ENCODE results near the gene SENP6.

Gene SENP6, protein sequence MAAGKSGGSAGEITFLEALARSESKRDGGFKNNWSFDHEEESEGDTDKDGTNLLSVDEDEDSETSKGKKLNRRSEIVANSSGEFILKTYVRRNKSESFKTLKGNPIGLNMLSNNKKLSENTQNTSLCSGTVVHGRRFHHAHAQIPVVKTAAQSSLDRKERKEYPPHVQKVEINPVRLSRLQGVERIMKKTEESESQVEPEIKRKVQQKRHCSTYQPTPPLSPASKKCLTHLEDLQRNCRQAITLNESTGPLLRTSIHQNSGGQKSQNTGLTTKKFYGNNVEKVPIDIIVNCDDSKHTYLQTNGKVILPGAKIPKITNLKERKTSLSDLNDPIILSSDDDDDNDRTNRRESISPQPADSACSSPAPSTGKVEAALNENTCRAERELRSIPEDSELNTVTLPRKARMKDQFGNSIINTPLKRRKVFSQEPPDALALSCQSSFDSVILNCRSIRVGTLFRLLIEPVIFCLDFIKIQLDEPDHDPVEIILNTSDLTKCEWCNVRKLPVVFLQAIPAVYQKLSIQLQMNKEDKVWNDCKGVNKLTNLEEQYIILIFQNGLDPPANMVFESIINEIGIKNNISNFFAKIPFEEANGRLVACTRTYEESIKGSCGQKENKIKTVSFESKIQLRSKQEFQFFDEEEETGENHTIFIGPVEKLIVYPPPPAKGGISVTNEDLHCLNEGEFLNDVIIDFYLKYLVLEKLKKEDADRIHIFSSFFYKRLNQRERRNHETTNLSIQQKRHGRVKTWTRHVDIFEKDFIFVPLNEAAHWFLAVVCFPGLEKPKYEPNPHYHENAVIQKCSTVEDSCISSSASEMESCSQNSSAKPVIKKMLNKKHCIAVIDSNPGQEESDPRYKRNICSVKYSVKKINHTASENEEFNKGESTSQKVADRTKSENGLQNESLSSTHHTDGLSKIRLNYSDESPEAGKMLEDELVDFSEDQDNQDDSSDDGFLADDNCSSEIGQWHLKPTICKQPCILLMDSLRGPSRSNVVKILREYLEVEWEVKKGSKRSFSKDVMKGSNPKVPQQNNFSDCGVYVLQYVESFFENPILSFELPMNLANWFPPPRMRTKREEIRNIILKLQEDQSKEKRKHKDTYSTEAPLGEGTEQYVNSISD

DNA sequence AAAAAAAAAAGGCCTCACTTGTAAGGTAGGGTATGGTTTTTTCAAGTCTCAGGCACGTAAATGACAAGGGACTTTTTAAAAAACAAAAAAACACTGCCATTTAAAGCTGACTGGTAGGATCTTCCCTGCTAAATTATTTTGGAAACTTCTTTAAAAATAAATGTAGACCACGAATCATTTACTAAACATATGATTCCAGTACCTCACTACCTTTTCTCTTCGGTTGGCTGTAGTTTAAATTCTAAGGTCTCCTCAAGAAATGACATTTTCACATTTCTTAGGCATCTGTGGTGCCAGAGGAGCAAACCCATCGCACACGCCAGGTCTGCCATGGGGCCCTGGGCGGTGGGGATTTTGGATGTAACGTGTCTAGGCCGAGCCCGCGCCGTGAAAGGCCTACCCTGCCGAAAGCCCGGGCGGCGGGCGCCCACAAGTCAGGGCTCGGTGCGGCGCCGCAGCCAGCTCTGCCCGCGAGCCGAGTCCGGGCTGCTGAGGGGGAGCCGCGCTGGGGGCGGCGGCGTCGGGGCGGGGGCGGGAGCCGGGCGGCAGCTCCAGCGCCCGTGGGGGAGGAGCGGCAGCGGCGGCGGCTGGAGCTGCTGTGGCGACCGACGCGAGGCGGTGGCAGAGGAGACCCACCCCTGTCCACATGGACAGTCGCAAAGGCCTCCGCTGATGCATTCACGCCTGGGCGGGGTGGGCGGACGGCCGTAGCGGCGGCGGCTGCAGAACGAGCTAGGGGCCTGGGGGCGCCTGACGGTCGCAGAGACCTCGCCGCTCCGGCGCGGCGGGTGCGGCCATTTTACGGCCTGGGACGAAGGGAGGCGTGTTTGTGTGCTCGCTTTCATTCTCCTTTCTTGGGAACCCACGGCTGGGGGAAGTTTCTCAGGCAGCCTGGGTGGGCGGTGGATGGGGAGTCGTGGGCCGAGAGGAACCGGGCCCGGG is at the start of gene SENP6:
Gene SENP6 (plus strand): TSS at position 577 of the 942 bp plus-strand sequence. CDS start 645 bp downstream, outside the sequence.
- H3K4me3 ChIP-seq (replicated peaks in 1 of 2; ENCODE audit: low read depth in 2 of 2, low read length in 2 of 2): peak within 1 kb of the TSS; percentile 77 to 87
- TF ChIP-seq, protein P1, sequence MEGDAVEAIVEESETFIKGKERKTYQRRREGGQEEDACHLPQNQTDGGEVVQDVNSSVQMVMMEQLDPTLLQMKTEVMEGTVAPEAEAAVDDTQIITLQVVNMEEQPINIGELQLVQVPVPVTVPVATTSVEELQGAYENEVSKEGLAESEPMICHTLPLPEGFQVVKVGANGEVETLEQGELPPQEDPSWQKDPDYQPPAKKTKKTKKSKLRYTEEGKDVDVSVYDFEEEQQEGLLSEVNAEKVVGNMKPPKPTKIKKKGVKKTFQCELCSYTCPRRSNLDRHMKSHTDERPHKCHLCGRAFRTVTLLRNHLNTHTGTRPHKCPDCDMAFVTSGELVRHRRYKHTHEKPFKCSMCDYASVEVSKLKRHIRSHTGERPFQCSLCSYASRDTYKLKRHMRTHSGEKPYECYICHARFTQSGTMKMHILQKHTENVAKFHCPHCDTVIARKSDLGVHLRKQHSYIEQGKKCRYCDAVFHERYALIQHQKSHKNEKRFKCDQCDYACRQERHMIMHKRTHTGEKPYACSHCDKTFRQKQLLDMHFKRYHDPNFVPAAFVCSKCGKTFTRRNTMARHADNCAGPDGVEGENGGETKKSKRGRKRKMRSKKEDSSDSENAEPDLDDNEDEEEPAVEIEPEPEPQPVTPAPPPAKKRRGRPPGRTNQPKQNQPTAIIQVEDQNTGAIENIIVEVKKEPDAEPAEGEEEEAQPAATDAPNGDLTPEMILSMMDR (IDR thresholded peaks at IDR 0.05; ENCODE audit: low read depth, low read length): no peak
- DNase-seq (ENCODE audit: low read depth in 2 of 2): peak; percentile 77 to 86

DNA sequence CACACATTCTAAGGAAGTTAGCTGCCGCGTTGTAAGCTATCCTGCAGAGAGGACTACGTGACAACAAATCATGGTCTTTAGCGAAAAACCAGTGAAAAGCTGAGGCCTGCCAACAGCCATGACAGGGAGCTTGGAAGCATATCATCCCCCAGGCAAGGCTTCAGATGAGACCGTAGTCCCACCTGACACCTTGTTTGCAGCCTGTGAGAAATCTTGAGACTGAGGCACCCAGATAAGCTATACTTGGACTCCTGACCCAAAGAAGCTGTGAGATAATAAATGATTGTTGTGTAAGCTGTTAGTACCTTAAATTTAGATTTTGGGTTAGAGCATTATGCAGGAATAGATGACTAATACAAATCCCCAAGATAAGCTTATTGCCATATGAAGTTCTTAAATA is 45.4 kb upstream of the SENP6 start:
- H3K4me3 ChIP-seq (replicated peaks in 1 of 2; ENCODE audit: low read depth in 2 of 2, low read length in 2 of 2): no peak overlapping the region
- DNase-seq (ENCODE audit: low read depth in 2 of 2): peak in 1 of 2 donors; percentile 20
- TF ChIP-seq, protein P1 (IDR thresholded peaks at IDR 0.05; ENCODE audit: low read depth, low read length): no peak

DNA sequence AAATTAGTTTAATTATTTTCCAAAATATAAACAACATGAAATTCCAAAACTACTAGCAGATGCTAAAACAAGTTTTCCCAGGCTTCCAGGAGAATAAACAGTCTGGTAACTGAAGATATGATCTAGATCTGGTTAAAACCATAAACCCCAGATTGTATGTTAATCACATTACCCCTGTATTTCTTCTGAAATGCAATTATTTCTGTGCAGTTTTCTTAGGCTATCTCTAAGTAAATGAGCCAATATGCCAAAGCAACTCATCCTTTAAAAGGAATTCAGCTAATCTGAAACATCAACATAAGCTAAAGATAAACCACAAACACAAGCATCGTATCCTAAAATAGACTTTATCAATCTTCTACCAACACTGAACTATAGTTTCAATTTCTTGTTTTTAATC is 44.6 kb upstream of the SENP6 start:
- TF ChIP-seq, protein P1 (IDR thresholded peaks at IDR 0.05; ENCODE audit: low read depth, low read length): no peak
- no peak overlapping the region for H3K4me3 ChIP-seq (replicated peaks in 1 of 2; ENCODE audit: low read depth in 2 of 2, low read length in 2 of 2)
- no peak for DNase-seq (ENCODE audit: low read depth in 2 of 2)

DNA sequence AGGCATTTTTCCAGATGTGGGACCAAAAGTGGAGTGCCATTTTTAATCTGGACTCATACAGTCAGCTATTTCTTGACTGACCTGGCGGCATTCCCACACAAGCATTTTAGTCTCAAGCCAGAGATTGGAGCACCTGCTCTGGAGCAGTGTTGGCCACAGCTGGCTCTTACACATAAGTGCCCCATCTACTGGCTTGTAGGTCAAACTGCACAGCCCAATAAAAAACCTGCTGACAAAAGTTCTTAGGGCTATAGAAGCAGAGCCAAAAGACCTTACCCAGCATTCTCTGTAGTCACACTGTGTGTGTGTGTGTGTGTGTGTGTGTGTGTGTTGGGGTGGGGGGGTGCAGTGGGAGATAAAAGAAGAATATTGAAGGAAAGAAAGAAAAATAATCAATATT is 38.6 kb upstream of the SENP6 start:
- no peak overlapping the region for H3K4me3 ChIP-seq (replicated peaks in 1 of 2; ENCODE audit: low read depth in 2 of 2, low read length in 2 of 2)
- TF ChIP-seq, protein P1 (IDR thresholded peaks at IDR 0.05; ENCODE audit: low read depth, low read length): peak; percentile 52
- peak; percentile 54 to 56 for DNase-seq (ENCODE audit: low read depth in 2 of 2)

DNA sequence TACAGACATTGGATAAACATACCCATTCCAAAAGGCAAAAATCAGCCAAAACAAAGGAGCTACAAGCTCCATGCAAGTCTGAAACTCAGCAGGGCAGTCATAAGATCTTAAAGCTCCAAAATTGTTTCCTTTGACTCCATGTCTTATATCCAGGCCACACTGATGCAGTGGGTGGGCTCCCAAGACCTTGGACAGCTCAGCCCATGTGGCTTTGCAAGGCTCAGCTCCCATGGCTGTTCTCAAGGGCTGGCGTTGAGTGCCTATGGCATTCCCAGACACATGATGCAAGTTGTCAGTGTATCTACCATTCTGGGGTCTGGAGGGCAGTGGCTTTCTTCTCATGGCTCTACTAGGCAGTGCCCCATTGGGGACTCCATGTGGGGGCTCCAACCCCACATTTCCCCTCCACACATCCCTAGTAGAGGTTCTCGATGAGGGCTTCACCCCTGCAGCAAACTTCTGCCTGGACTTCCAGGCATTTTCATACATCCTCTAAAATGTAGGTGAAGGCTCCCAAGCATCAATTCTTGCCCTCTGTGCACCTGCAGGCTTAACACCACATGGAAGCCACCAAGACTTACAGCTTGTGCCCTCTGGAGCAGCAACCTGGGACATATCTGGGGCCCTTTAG is 35.4 kb upstream of the SENP6 start:
- TF ChIP-seq, protein P1 (IDR thresholded peaks at IDR 0.05; ENCODE audit: low read depth, low read length): no peak
- no peak for DNase-seq (ENCODE audit: low read depth in 2 of 2)
- H3K4me3 ChIP-seq (replicated peaks in 1 of 2; ENCODE audit: low read depth in 2 of 2, low read length in 2 of 2): no peak overlapping the region
